Mononuclear cell (primary cell): Measurements from ENCODE around the gene YES1. TPM values are rescaled to one million over a fixed set of nuclear protein-coding genes. Genes with fewer than 3 reads are reported as not detected.
"Not testable (repeated sequence)": the region's sequence is repeated elsewhere in the genome, so short reads cannot be mapped to it uniquely, and the experiment has no call there.

ENCODE experiments used
- H3K27me3 ChIP-seq: 2 replicates; pipeline ENCODE4 v1.6.0; 2011; ENCODE audit warnings: low read length, control low read depth; ENCODE audit not compliant: insufficient read depth
- H3K4me1 ChIP-seq: 2 replicates; pipeline ENCODE4 v1.5.1; 2011; ENCODE audit warnings: mild to moderate bottlenecking, low read length, control low read depth; ENCODE audit not compliant: insufficient read depth
- H3K4me3 ChIP-seq: 2 replicates; pipeline ENCODE4 v1.5.1; 2011; ENCODE audit warnings: mild to moderate bottlenecking, low read length, moderate library complexity
- H3K9me3 ChIP-seq: 2 replicates; pipeline ENCODE4 v1.5.1; 2011; ENCODE audit warnings: low read depth, mild to moderate bottlenecking, control low read depth, low read length
- total RNA-seq: library from RNA; depleted of rRNA; stranded (reverse); fragments of >200 nt; gene quantifications from one replicate; pipeline ENCODE4 v1.2.3, GENCODE V29; 2012

YES1 gene
- total RNA-seq, 1 donor: 53.4 TPM

- no peaks in the 10 kb centered on the region for H3K4me1 ChIP-seq
- no peak overlapping the region for H3K4me3 ChIP-seq
- no peaks in the 10 kb centered on the region for H3K9me3 ChIP-seq
- no peaks in the 10 kb centered on the region for H3K27me3 ChIP-seq
These were observed 70.0 kb downstream of the YES1 start for GRCh38 chr18:741931-742512.

GRCh38 chr18:732371-732770 is 79.7 kb downstream of the YES1 start:
- Histone ChIP-seq H3K27me3 (no peaks in the 10 kb centered on the region), H3K4me1 (no peaks in the 10 kb centered on the region), H3K4me3 (no peak overlapping the region), H3K9me3 (no peaks in the 10 kb centered on the region)

GRCh38 chr18:731185-731584 is 80.9 kb downstream of the YES1 start:
- Histone ChIP-seq H3K4me3 (no peak overlapping the region), H3K27me3 (no peaks in the 10 kb centered on the region), H3K9me3 (no peaks in the 10 kb centered on the region), H3K4me1 (no peaks in the 10 kb centered on the region)

GRCh38 chr18:730692-731091 is 81.3 kb downstream of the YES1 start:
- H3K4me1 ChIP-seq: no peaks in the 10 kb centered on the region
- H3K4me3 ChIP-seq: no peak overlapping the region
- H3K9me3 ChIP-seq: no peaks in the 10 kb centered on the region
- no peaks in the 10 kb centered on the region for H3K27me3 ChIP-seq

GRCh38 chr18:730120-730519 is 81.9 kb downstream of the YES1 start:
- not testable (repeated sequence) for H3K4me3 ChIP-seq, H3K27me3 ChIP-seq, H3K4me1 ChIP-seq, H3K9me3 ChIP-seq

GRCh38 chr18:725646-726045 is 86.4 kb downstream of the YES1 start:
- Histone ChIP-seq H3K27me3 (no peaks in the 10 kb centered on the region), H3K4me3 (no peak overlapping the region), H3K9me3 (no peaks in the 10 kb centered on the region), H3K4me1 (no peaks in the 10 kb centered on the region)

- H3K9me3 ChIP-seq: no peaks in the 10 kb centered on the region
- no peaks in the 10 kb centered on the region for H3K4me1 ChIP-seq
- no peaks in the 10 kb centered on the region for H3K27me3 ChIP-seq
- H3K4me3 ChIP-seq: no peak overlapping the region
These were observed 88.4 kb downstream of the YES1 start for GRCh38 chr18:723541-724080.

- peaks cover 1% of the 10 kb centered on the region for H3K4me1 ChIP-seq
- peaks cover 3% of the 10 kb centered on the region for H3K27me3 ChIP-seq
- H3K4me3 ChIP-seq: no peak overlapping the region
- no peaks in the 10 kb centered on the region for H3K9me3 ChIP-seq
These were observed 95.0 kb downstream of the YES1 start for GRCh38 chr18:717003-717402.

GRCh38 chr18:715626-716025 is 96.4 kb downstream of the YES1 start:
- no peaks in the 10 kb centered on the region for H3K9me3 ChIP-seq
- H3K27me3 ChIP-seq: peaks cover 3% of the 10 kb centered on the region
- peaks cover 15% of the 10 kb centered on the region for H3K4me1 ChIP-seq
- no peak overlapping the region for H3K4me3 ChIP-seq

GRCh38 chr18:713135-713490 is 98.9 kb downstream of the YES1 start:
- peaks cover 15% of the 10 kb centered on the region for H3K4me1 ChIP-seq
- no peak overlapping the region for H3K4me3 ChIP-seq
- no peaks in the 10 kb centered on the region for H3K9me3 ChIP-seq
- H3K27me3 ChIP-seq: peaks cover 3% of the 10 kb centered on the region

- Histone ChIP-seq H3K4me3 (peak within 1 kb of the TSS; percentile 45), H3K4me1 (peaks cover 15% of the 10 kb centered on the region), H3K27me3 (peaks cover 3% of the 10 kb centered on the region), H3K9me3 (no peaks in the 10 kb centered on the region)
These were observed 99.5 kb downstream of the YES1 start, which contains the start of gene ENOSF1 for GRCh38 chr18:712401-713134. Gene ENOSF1, minus strand, starts transcription at chr18:712630. Its CDS starts 43 bp downstream, at chr18:712587.

- no peaks in the 10 kb centered on the region for H3K9me3 ChIP-seq
- peak overlapping the region; percentile 45 for H3K4me3 ChIP-seq
- H3K27me3 ChIP-seq: peaks cover 3% of the 10 kb centered on the region
- H3K4me1 ChIP-seq: peaks cover 15% of the 10 kb centered on the region
These were observed 100.2 kb downstream of the YES1 start for GRCh38 chr18:711657-712400.

- Histone ChIP-seq H3K4me1 (peaks cover 15% of the 10 kb centered on the region), H3K4me3 (peak overlapping the region; percentile 45), H3K9me3 (no peaks in the 10 kb centered on the region), H3K27me3 (peaks cover 3% of the 10 kb centered on the region)
These were observed 100.8 kb downstream of the YES1 start for GRCh38 chr18:711310-711656.

GRCh38 chr18:710418-711300 is 101.4 kb downstream of the YES1 start:
- Histone ChIP-seq H3K4me3 (peak overlapping the region; percentile 45), H3K9me3 (no peaks in the 10 kb centered on the region), H3K4me1 (peaks cover 15% of the 10 kb centered on the region), H3K27me3 (peaks cover 3% of the 10 kb centered on the region)
